ENCODE results near the gene LTBR.

LTBR gene

GRCh38 chr12:6368906-6369525 lies 14.9 kb upstream of the LTBR start:
- DNase-seq (ENCODE audit: extremely low read depth, low read depth), result no peak
- H3K4me3 ChIP-seq (replicated peaks; ENCODE audit: low read depth, low read length), result no peak overlapping the region
- no peak for TF ChIP-seq CTCF (IDR thresholded peaks at IDR 0.05; ENCODE audit: low read depth, low read length, missing control alignments)

DNA sequence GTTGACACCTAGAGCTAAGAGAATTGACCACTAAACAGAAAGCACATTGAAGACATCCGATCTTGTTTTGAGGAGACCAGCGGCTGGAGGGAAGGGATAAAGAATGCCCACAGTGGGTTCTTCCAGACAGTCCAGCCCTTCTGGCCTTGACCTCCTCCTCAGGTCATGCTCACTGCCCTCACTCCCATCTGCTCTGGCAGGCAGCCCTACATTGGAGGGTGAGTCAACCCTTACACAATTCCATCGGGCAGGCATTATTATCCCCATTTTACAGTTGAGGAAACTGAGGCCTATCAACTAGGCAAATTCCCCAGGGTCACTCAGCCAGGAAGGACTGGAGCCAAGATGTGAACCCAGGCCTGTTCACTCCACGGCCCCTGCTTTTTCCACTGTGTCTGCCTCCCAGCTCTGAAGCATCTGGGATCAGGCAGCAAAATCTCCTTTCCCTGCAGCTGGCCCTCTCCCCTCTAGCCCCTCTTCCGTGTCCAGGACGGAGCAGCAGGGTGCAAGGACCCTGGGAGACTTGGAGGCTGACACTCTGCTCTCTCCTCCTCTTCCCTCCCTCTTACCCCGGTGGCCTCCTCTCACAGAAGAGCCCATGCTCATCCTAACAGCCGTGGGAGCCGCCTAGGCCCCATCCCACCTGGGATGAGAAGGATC lies 13.9 kb upstream of the LTBR start:
- no peak for TF ChIP-seq CTCF (IDR thresholded peaks at IDR 0.05; ENCODE audit: low read depth, low read length, missing control alignments)
- DNase-seq (ENCODE audit: extremely low read depth, low read depth), result no peak
- H3K4me3 ChIP-seq (replicated peaks; ENCODE audit: low read depth, low read length), result no peak overlapping the region

GRCh38 chr12:6370576-6370935 lies 13.4 kb upstream of the LTBR start:
- no peak for DNase-seq (ENCODE audit: extremely low read depth, low read depth)
- TF ChIP-seq CTCF (IDR thresholded peaks at IDR 0.05; ENCODE audit: low read depth, low read length, missing control alignments), result no peak
- no peak overlapping the region for H3K4me3 ChIP-seq (replicated peaks; ENCODE audit: low read depth, low read length)

DNA sequence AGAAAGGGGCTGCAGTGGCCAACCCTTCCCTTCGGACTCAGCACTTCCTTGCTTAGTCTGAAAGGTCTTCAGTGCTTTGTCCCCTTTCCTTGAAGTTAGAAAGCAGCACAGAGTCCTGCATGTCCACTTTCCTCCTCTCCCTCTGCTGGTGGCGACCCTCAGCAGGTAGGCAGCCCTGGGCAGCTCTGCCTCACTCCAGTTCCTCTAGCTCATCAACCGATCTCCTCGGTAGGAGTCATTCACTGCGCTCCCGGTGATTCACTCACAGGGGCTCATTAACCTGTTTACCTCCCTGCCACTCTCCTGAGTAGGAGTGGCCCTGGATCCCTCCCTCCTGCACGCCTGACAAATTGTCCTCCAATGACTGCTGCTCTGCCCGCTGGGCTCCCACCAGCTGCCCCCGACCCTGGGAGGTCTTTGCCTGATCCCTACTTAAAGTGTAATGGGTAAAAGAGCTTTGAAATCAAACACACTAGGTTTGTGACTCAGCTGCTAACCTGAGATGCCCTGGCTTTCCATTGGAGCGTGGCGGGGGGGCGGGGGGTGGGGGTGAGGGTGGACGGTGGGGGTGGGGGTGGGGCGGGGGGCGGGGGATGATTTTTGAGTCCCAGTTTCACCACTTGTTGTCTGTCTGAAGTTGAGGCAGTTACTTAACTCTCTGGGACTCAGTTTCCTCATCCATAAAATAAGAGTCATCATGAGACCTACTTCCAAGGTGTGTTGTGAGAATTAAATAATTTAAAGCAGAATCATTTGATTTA lies 12.8 kb upstream of the LTBR start:
- H3K4me3 ChIP-seq (replicated peaks; ENCODE audit: low read depth, low read length), result no peak overlapping the region
- DNase-seq (ENCODE audit: extremely low read depth, low read depth), result peak; percentile 30
- peak; percentile 26 for TF ChIP-seq CTCF (IDR thresholded peaks at IDR 0.05; ENCODE audit: low read depth, low read length, missing control alignments)

DNA sequence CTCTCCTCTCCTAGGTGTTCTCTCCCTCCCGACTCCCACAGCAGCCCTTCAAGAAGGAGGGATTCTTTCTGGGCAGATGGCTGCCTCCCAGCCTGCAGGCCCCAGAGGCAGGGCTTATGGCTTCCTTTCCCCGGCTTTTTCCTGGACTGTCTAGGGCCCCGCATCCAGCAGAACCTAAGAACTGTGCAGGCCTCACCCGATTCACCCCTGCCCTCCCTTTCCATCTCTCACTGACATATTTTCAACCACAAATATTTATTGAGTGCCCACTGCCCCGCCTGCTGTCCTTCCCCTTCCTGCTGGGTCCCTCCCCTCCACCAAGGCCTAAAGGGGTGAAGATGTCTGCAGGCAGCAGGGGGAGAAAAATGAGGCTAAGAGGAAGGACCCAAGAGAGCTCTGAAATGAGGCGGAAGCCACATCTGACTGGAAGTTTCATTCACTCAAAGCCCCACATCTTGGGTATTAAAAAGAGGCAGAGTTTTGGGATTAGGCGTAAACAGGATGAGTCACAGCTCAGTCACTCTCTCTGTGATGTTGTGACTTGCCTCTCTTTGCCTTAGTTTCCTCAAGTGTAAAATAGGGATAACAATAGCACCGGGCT lies 11.5 kb upstream of the LTBR start:
- H3K4me3 ChIP-seq (replicated peaks; ENCODE audit: low read depth, low read length), result no peak overlapping the region
- peak; percentile 68 for DNase-seq (ENCODE audit: extremely low read depth, low read depth)
- TF ChIP-seq CTCF (IDR thresholded peaks at IDR 0.05; ENCODE audit: low read depth, low read length, missing control alignments), result no peak

DNA sequence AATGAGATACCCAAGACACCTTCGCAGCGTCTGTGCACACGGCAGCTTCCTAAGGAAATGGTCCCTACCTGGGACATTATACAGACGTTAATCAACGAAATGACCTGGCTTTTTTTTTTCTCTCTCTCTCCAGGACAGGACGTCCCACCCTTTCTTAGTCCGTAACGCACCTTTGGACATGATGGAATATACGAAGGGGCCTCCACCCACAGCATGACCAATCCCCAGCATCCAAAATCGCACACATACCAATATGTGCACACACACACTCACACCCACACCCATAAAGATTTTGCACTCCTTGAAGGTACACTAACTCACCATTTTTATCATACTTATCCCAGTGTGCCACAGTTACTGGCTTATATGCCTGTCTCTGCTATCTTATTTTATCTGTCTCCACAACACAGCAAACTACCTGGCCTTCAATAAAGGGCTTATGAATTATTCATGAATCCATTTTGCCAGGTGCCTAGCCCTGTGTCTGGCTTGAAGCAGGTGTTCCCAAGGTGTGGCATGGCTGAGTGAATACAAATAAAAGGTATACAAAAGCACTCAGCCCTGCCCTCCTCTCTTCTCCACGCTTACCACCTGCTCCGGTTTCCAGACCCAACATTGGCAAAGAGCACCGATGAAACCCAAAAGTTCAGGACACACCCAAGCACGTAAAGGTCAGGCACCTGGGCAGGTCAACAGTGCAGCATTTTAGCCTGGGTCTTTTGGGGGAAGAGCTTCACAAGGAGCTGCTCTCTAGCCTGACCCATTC lies 10.8 kb upstream of the LTBR start:
- DNase-seq (ENCODE audit: extremely low read depth, low read depth), result no peak
- no peak for TF ChIP-seq CTCF (IDR thresholded peaks at IDR 0.05; ENCODE audit: low read depth, low read length, missing control alignments)
- H3K4me3 ChIP-seq (replicated peaks; ENCODE audit: low read depth, low read length), result no peak overlapping the region
